Stimulated activated CD4-positive, alpha-beta T cell treated with anti-CD3 and anti-CD28 coated beads, Interleukin-4, amount 100 ng/mL, for 24 hours (primary cell): Measurements from ENCODE around the gene COG8.

Experiments used
- DNase-seq: peaks from one replicate; pipeline ENCODE4 v3.0.0-alpha.2; 2020

The COG8 gene

DNA sequence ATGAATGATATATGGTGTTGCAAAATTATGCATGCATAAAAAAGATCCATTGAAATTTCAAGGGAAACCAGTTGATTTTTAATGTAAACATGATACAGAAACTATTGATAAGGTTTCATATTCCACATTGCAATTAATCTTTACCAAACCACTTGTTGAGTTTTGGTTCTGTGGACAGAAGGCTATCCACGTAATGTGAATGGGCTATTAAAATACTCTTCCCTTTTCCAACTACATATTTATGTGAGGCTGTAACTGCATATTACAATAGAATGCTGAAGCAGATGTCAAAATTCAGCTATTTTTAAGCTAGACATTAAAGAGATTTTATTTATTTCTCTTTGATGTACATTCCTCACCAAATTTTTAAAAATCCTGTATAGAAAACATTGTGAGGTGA, 62.0 kb downstream of the COG8 start:
- DNase-seq = no peak
